ENCODE data around the gene OBI1. TPM values are rescaled to one million over a fixed set of nuclear protein-coding genes. Genes with fewer than 3 reads are reported as not detected.
A peak's percentile ranks its signal among the peaks of the same experiment; 100 is the strongest.

The OBI1 gene
- total and polyA plus RNA-seq, 4 donors = 2.7 to 16.5 (median 6.6) TPM

- no peak for ATAC-seq (ENCODE audit: insufficient read depth, low FRiP score)
- H3K9ac ChIP-seq (ENCODE audit: insufficient read depth in 1 of 2, low read length in 2 of 2) = no peak overlapping the region
- H3K9me3 ChIP-seq (ENCODE audit: control insufficient read depth in 4 of 4, insufficient read depth in 3 of 4, low read length in 3 of 4) = peaks cover 0 to 9% (median 0%) of the 10 kb centered on the region in 4 donors
- H3K36me3 ChIP-seq (ENCODE audit: control insufficient read depth in 4 of 4, insufficient read depth in 4 of 4, low read length in 4 of 4) = no peaks in the 10 kb centered on the region
- no peak for DNase-seq
- H3K4me1 ChIP-seq (ENCODE audit: control insufficient read depth in 5 of 5, insufficient read depth in 5 of 5, low read length in 5 of 5) = peaks cover 0 to 17% (median 0%) of the 10 kb centered on the region in 5 donors
- peaks cover 16 to 95% (median 88%) of the 10 kb centered on the region in 3 donors for H3K27me3 ChIP-seq (ENCODE audit: control insufficient read depth in 3 of 3, insufficient read depth in 3 of 3, low read length in 2 of 3)
- no peak overlapping the region for H3K27ac ChIP-seq (ENCODE audit: low read depth in 1 of 2, low read length in 1 of 2)
- TF ChIP-seq CTCF (IDR thresholded peaks at IDR 0.05; ENCODE audit: control extremely low read depth, extremely low read depth) = no peak
- WGBS, 2 donors = 14 to 15% methylated on average over 13 of the region's 13 CpGs
- no peak overlapping the region for H3K4me3 ChIP-seq
These were observed 65.8 kb downstream of the OBI1 start for GRCh38 chr13:78593129-78593528.

GRCh38 chr13:78592584-78592983 is 66.4 kb downstream of the OBI1 start:
- Histone ChIP-seq H3K27me3 (ENCODE audit: control insufficient read depth in 3 of 3, insufficient read depth in 3 of 3, low read length in 2 of 3) (peaks cover 16 to 95% (median 88%) of the 10 kb centered on the region in 3 donors), H3K9me3 (ENCODE audit: control insufficient read depth in 4 of 4, insufficient read depth in 3 of 4, low read length in 3 of 4) (peaks cover 0 to 9% (median 0%) of the 10 kb centered on the region in 4 donors), H3K4me3 (no peak overlapping the region), H3K27ac (ENCODE audit: low read depth in 1 of 2, low read length in 1 of 2) (no peak overlapping the region), H3K4me1 (ENCODE audit: control insufficient read depth in 5 of 5, insufficient read depth in 5 of 5, low read length in 5 of 5) (peaks cover 0 to 17% (median 0%) of the 10 kb centered on the region in 5 donors), H3K36me3 (ENCODE audit: control insufficient read depth in 4 of 4, insufficient read depth in 4 of 4, low read length in 4 of 4) (no peaks in the 10 kb centered on the region), H3K9ac (ENCODE audit: insufficient read depth in 1 of 2, low read length in 2 of 2) (no peak overlapping the region)
- ATAC-seq (ENCODE audit: insufficient read depth, low FRiP score) = no peak
- 10 to 15% methylated on average over 6 of the region's 6 CpGs for WGBS, 2 donors
- no peak for DNase-seq
- TF ChIP-seq CTCF (IDR thresholded peaks at IDR 0.05; ENCODE audit: control extremely low read depth, extremely low read depth) = no peak

GRCh38 chr13:78589206-78589605 is 69.7 kb downstream of the OBI1 start:
- H3K9me3 ChIP-seq (ENCODE audit: control insufficient read depth in 4 of 4, insufficient read depth in 3 of 4, low read length in 3 of 4) = peaks cover 0 to 10% (median 0%) of the 10 kb centered on the region in 4 donors
- no peak for TF ChIP-seq CTCF (IDR thresholded peaks at IDR 0.05; ENCODE audit: control extremely low read depth, extremely low read depth)
- peaks cover 9 to 93% (median 88%) of the 10 kb centered on the region in 3 donors for H3K27me3 ChIP-seq (ENCODE audit: control insufficient read depth in 3 of 3, insufficient read depth in 3 of 3, low read length in 2 of 3)
- 5% methylated on average over 7 of the region's 7 CpGs for WGBS, 2 donors
- DNase-seq (peak; percentile 70 to 76 (median 73)), ATAC-seq (ENCODE audit: insufficient read depth, low FRiP score) (no peak)
- H3K4me3 ChIP-seq = no peak overlapping the region
- no peak overlapping the region for H3K9ac ChIP-seq (ENCODE audit: insufficient read depth in 1 of 2, low read length in 2 of 2)
- H3K4me1 ChIP-seq (ENCODE audit: control insufficient read depth in 5 of 5, insufficient read depth in 5 of 5, low read length in 5 of 5) = no peaks in the 10 kb centered on the region
- H3K36me3 ChIP-seq (ENCODE audit: control insufficient read depth in 4 of 4, insufficient read depth in 4 of 4, low read length in 4 of 4) = no peaks in the 10 kb centered on the region
- H3K27ac ChIP-seq (ENCODE audit: low read depth in 1 of 2, low read length in 1 of 2) = no peak overlapping the region

GRCh38 chr13:78587395-78587794 is 71.6 kb downstream of the OBI1 start:
- Histone ChIP-seq H3K27me3 (ENCODE audit: control insufficient read depth in 3 of 3, insufficient read depth in 3 of 3, low read length in 2 of 3) (peaks cover 9 to 82% (median 77%) of the 10 kb centered on the region in 3 donors), H3K4me3 (no peak overlapping the region), H3K4me1 (ENCODE audit: control insufficient read depth in 5 of 5, insufficient read depth in 5 of 5, low read length in 5 of 5) (no peaks in the 10 kb centered on the region), H3K9ac (ENCODE audit: insufficient read depth in 1 of 2, low read length in 2 of 2) (no peak overlapping the region), H3K9me3 (ENCODE audit: control insufficient read depth in 4 of 4, insufficient read depth in 3 of 4, low read length in 3 of 4) (peaks cover 0 to 10% (median 0%) of the 10 kb centered on the region in 4 donors), H3K27ac (ENCODE audit: low read depth in 1 of 2, low read length in 1 of 2) (no peak overlapping the region), H3K36me3 (ENCODE audit: control insufficient read depth in 4 of 4, insufficient read depth in 4 of 4, low read length in 4 of 4) (no peaks in the 10 kb centered on the region)
- 16 to 17% methylated on average over 18 of the region's 18 CpGs for WGBS, 2 donors
- no peak for ATAC-seq (ENCODE audit: insufficient read depth, low FRiP score)
- no peak for DNase-seq
- TF ChIP-seq CTCF (IDR thresholded peaks at IDR 0.05; ENCODE audit: control extremely low read depth, extremely low read depth) = no peak
